Activated naive CD8-positive, alpha-beta T cell treated with anti-CD3 and anti-CD28 coated beads for 36 hours (primary cell): ENCODE measurements around the gene RNF4. TPM values are rescaled to one million over a fixed set of nuclear protein-coding genes. Genes with fewer than 3 reads are reported as not detected.
"Not testable (repeated sequence)": the region's sequence is repeated elsewhere in the genome, so short reads cannot be mapped to it uniquely, and the experiment has no call there.

ENCODE experiments used
- DNase-seq: peaks from one replicate; pipeline ENCODE4 v3.0.0; 2021
- H3K27ac Mint-ChIP-seq: one replicate; pipeline ENCODE4 v1.8.0; 2022; ENCODE audit warnings: mild to moderate bottlenecking, moderate library complexity, mixed read lengths
- H3K27me3 Mint-ChIP-seq: one replicate; pipeline ENCODE4 v1.8.0; 2022; ENCODE audit warnings: mild to moderate bottlenecking, mixed read lengths
- H3K36me3 Mint-ChIP-seq: one replicate; pipeline ENCODE4 v1.8.0; 2021; ENCODE audit warnings: mild to moderate bottlenecking, mixed read lengths
- H3K4me1 Mint-ChIP-seq: one replicate; pipeline ENCODE4 v1.8.0; 2021; ENCODE audit warnings: mixed read lengths
- H3K4me3 Mint-ChIP-seq: one replicate; pipeline ENCODE4 v1.8.0; 2022; ENCODE audit warnings: mild to moderate bottlenecking, moderate library complexity, mixed read lengths
- H3K9me3 Mint-ChIP-seq: one replicate; pipeline ENCODE4 v1.8.0; 2022; ENCODE audit warnings: mixed read lengths
- total RNA-seq, 2 experiments: library from RNA; stranded (reverse); gene quantifications; one replicate each; pipeline ENCODE4 v1.2.3, GENCODE V29; 2021

Gene RNF4
- total RNA-seq, 2 experiments from 2014 or later = 93.3 to 94.5 TPM

DNA sequence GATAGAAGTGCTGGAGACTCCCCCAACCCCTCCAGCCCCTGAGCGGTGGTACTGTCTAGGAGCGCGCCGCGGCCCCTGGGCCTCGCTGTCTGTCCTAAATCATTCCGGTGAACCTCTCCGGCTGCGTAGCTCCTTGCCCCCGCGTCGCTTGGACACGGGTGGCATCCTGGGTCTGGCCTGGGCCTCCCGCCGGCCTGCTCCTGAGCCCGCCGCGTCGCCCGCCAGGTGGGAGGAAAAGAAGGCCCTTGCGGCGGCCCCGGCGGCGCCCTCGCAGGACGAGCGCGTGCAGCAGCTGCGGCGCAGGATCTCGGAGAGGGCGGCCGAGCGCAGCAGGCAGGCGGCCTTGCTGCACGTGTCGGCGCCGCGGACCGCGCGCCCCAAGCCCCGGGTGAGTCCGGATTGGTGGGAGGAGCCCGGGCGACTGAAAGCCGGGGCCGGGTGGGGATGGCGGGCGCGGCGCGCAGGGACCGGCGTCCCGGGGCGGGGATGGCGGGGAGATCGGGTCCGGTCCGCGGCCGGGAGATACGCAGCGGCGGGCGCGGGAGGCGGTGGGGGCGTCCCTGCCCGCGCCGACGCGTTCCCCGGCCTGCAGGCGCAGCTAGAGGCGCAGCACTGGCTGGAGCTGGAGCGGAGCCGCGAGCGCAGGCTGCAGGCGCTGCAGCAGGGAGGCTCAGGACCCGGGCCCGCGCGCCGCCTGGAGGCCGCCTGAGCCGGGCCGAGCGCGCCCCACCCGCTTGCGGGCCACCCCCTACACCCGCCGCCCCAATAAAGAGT, 6.5 kb upstream of the RNF4 start:
- Mint-ChIP-seq H3K36me3 (peaks cover 3% of the 10 kb centered on the region), H3K4me1 (peaks cover 5% of the 10 kb centered on the region), H3K27me3 (peaks cover 8% of the 10 kb centered on the region), H3K9me3 (no peaks in the 10 kb centered on the region), H3K4me3 (peak overlapping the region; percentile 71), H3K27ac (peak overlapping the region; percentile 49)
- DNase-seq = peak; percentile 80

DNA sequence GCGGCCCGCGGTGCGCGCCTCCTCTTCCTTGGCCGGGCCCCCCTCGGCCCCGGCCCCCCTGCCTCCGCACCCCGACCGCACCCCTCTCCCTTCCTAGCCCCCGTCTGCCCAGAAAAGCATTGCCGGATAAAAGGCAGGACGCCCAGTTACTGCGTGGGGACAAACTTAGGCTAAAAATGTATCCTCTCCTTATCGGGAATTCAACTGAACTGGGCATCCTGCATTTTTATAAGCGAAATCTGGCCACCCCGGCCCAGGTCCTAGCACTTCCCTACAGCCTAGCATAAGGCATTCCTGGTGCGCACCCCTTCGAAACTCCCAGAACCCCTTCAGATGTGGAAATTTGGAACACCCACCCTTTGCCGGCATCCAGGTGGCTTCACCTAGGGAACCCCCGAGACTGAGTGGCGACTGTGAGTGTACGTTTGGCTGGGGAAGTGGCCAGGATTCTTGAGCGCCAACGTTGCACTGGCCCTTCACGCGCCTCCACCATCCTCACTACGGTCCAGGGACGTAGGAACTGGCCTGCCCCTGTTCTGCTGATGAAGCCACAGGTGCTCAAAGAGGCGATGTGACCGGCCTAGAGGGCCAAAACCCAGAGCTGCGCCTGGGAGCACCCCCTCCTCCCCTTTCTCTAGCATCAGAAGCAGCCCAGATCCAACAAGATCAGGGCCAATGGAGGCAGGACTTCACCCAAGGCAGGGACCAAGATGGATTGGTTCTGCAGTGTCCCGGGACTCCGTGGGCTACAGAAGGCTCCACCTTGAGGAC, 5.7 kb upstream of the RNF4 start:
- Mint-ChIP-seq H3K27me3 (peaks cover 8% of the 10 kb centered on the region), H3K4me1 (peaks cover 10% of the 10 kb centered on the region), H3K4me3 (peak overlapping the region; percentile 69), H3K36me3 (peaks cover 5% of the 10 kb centered on the region), H3K9me3 (no peaks in the 10 kb centered on the region), H3K27ac (no peak overlapping the region)
- no peak for DNase-seq

DNA sequence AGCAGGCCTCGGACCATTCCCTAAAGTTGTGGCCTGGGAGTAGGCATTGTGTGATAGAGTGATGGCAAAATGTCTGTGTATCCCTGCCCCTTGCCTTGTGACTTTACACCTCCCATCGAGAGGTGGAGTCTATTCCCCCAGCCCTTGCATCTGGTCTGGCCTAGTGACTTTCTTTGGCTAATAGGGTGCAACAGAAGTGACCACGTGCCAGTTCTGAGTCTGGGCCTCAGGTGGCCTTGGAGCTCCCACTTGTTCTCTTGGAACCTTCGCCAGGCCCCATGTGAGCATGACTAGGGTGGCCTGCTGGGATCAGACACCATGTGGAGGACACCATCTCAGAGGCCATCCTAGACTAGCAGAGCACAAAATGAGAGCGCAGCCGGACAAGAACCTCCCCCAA, 3.9 kb upstream of the RNF4 start:
- DNase-seq = no peak
- H3K27me3 Mint-ChIP-seq = peaks cover 10% of the 10 kb centered on the region
- H3K4me3 Mint-ChIP-seq = no peak overlapping the region
- peaks cover 13% of the 10 kb centered on the region for H3K4me1 Mint-ChIP-seq
- peaks cover 13% of the 10 kb centered on the region for H3K36me3 Mint-ChIP-seq
- no peak overlapping the region for H3K27ac Mint-ChIP-seq
- no peaks in the 10 kb centered on the region for H3K9me3 Mint-ChIP-seq

DNA sequence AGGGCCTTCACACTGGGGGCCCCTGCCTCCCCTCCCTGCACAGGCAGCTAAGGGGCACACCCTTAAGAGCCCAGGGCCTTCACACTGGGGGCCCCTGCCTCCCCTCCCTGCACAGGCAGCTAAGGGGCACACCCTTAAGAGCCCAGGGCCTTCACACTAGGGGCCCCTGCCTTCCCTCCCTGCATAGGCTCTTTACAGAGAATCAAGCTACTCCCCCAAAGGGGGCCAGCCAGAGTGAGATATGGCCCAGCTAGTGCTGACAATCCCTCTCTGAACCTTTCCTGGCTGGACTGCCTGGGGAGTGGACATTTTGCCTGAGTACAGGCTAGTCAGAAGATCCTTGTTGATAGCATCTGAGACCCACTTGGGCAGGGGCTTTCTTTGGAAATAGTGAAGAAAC, 3.4 kb upstream of the RNF4 start:
- not testable (repeated sequence) for H3K4me3 Mint-ChIP-seq

DNA sequence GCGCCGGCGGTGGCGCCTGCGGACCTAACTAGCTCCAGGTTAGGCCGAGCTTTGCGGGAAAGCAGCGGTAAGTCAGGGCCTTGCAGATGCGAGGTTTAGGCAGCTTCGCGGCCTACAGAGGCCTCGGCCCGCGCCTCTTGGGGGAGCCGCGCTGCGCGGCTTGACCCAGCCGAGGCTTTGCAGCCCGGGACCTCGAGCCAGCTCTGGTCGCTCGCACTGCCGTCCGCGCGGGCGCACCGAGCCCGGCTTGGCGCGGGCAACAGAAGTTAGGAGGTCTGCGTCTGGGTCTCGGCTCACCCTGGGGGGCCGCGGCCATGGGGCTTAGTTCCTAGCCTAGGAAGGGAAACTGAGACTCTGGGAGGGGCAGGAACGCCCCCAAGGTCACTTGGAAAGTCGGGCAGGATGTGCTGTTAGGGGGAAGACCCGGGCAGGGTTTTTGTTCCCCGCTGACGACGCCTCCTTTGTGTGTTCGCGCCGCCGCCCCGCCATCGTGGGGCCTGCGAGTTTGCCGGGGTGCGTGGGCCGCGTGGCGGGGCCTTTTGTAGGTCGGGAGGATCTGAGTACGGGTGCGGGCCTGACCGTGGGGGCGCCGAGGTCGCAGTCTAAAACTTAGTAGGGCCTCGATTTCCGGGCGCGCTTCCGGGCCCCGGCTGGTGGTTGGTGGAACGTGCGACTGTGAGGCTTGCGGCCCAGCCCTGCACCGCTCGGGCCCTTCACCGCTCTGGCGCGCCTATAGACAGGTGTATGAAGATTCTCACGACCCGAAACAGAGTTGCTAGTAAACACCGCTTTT, 482 bp downstream of the RNF4 start:
- H3K27ac Mint-ChIP-seq = peak overlapping the region; percentile 99
- H3K27me3 Mint-ChIP-seq = peaks cover 2% of the 10 kb centered on the region
- peak overlapping the region; percentile 98 for H3K4me3 Mint-ChIP-seq
- peak; percentile 83 for DNase-seq
- peaks cover 50% of the 10 kb centered on the region for H3K36me3 Mint-ChIP-seq
- peaks cover 37% of the 10 kb centered on the region for H3K4me1 Mint-ChIP-seq
- no peaks in the 10 kb centered on the region for H3K9me3 Mint-ChIP-seq

More for the DNA sequence above, 3.4 kb upstream of the RNF4 start:
- Mint-ChIP-seq H3K27me3 (peaks cover 10% of the 10 kb centered on the region), H3K4me1 (peaks cover 16% of the 10 kb centered on the region), H3K36me3 (peaks cover 18% of the 10 kb centered on the region)
- H3K9me3 Mint-ChIP-seq, H3K27ac Mint-ChIP-seq, DNase-seq: not testable (repeated sequence)

DNA sequence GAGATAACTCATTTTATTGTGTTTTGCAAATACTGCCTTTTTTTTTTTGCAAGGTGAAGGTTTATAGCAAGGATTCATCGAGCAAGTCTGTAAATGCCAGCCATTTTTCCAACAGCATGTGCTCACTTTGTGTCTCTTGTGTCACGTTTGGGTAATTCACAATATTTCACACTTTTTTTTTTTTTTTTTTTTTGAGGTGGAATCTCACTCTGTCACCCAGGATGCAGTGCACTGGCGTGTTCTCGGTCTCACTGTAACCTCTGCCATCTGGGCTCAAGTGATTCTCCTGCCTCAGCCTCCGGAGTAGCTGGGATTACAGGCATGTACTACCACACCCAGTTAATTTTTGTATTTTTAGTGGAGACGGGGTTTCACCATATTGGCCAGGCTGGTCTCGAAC, 1.9 kb downstream of the RNF4 start:
- Mint-ChIP-seq H3K4me3 (peak overlapping the region; percentile 98), H3K9me3 (no peaks in the 10 kb centered on the region), H3K27me3 (peaks cover 2% of the 10 kb centered on the region), H3K36me3 (peaks cover 58% of the 10 kb centered on the region), H3K27ac (peak overlapping the region; percentile 99), H3K4me1 (peaks cover 46% of the 10 kb centered on the region)
- no peak for DNase-seq

DNA sequence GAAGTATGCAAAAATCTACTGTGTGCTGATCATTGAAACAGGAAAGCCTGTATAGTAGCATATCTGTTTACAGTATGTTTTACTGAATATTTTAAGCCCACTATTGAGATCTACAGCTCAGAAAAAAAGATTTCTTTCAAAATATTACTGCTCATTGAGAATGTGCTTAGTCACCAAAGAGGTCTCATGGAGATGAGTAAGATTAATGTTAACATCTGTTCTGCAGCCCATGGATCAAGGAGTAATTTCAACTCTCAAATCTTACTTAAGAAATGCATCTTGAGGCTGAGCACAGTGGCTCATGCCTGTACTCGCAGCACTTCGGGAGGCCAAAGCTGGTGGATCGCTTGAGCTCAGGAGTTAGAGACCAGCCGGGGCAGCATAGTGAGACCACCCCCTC, 3.3 kb downstream of the RNF4 start:
- Mint-ChIP-seq H3K4me1 (peaks cover 54% of the 10 kb centered on the region), H3K27ac (peak overlapping the region; percentile 69), H3K36me3 (peaks cover 67% of the 10 kb centered on the region)

DNA sequence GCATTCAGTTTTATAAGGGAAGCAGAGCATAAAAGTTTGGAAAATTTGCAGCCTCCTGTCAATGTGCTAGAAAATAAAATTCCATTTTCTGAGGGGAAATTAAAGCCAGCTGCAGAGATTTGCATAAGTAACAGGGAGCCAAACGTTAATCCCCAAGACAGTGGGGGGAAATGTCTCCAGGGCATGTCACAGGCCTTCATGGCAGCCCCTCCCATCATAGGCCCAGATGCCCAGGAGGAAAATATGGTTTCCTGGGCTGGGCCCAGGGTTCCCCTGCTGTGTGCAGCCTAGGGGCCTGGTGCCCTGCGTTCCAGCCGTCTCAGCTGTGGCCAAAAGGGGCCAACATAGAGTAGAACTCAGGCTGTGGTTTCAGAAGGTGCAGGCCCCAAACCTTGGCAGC, 9.3 kb downstream of the RNF4 start:
- H3K9me3 Mint-ChIP-seq = no peaks in the 10 kb centered on the region
- H3K4me1 Mint-ChIP-seq = peaks cover 77% of the 10 kb centered on the region
- H3K4me3 Mint-ChIP-seq = no peak overlapping the region
- peaks cover 53% of the 10 kb centered on the region for H3K36me3 Mint-ChIP-seq
- no peaks in the 10 kb centered on the region for H3K27me3 Mint-ChIP-seq
- no peak overlapping the region for H3K27ac Mint-ChIP-seq
- DNase-seq = no peak

More for the DNA sequence above, 3.3 kb downstream of the RNF4 start:
- no peak overlapping the region for H3K4me3 Mint-ChIP-seq
- H3K9me3 Mint-ChIP-seq = no peaks in the 10 kb centered on the region
- H3K27me3 Mint-ChIP-seq = peaks cover 2% of the 10 kb centered on the region
- no peak for DNase-seq

DNA sequence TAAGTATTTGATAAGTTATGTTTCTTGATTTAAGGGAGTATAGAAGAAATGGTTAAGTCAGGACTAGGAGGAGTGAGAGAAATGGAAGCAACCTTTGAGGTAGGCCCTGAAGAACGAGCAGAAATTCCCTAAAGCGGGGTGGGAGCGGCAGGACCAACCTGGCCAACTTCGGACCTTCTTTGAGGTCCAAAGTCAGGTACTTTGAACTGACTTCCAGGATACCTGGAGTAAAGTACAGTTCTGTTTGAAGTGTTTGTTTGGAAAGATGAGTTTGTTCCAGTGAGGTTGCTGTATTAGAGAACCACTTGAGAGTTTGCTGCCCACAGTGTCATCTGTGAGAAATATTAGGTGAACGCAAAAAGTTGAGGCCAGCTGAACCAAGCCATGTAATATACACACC, 11.7 kb downstream of the RNF4 start:
- Mint-ChIP-seq H3K27ac (peak overlapping the region; percentile 1), H3K27me3 (no peaks in the 10 kb centered on the region), H3K9me3 (no peaks in the 10 kb centered on the region), H3K4me3 (no peak overlapping the region), H3K4me1 (peaks cover 84% of the 10 kb centered on the region), H3K36me3 (peaks cover 47% of the 10 kb centered on the region)
- no peak for DNase-seq

DNA sequence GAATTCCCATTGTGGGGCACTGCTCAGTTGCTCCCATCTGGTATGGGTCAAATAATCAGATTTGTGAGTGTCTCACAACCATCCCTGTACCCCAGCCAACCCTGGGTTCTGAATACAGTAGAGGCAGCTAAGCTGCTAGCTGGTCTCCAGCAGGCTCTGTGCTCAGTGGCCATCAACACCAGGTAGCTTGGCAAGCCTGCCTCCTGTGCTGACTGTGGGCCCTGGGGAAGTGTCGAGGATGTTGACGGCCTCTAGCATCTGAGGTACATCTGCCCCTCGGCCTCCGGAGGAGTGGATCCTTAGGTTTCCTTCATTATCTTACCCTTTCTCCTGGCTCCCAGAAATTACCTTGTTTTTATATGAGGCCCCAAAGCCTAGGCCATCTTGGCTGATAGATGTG, 13.3 kb downstream of the RNF4 start:
- Mint-ChIP-seq H3K4me1 (peaks cover 88% of the 10 kb centered on the region), H3K27me3 (no peaks in the 10 kb centered on the region), H3K27ac (peak overlapping the region; percentile 72), H3K9me3 (no peaks in the 10 kb centered on the region), H3K36me3 (peaks cover 37% of the 10 kb centered on the region), H3K4me3 (no peak overlapping the region)
- DNase-seq = no peak

DNA sequence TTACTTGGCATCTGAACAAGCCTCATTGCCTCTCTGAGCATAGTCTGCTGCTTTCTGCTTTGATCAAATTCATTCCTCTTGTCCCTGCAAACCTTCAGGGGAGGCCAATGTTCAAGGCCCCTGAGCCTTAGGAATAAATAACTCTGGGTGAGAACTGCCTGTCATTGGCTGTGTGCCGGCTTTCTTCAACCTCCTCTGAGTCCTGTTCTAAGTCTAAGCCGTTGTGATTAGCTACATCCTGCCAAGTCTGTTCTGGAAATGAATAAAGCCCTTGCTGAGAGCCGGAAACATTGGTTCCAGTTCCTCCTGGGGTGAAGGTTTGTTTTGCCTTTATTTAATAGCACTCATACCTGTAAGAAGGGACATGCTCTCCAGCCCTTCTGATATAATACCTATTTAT, 13.8 kb downstream of the RNF4 start:
- Mint-ChIP-seq H3K9me3 (no peaks in the 10 kb centered on the region), H3K4me1 (peaks cover 87% of the 10 kb centered on the region), H3K27ac (peak overlapping the region; percentile 72), H3K4me3 (no peak overlapping the region), H3K36me3 (peaks cover 35% of the 10 kb centered on the region), H3K27me3 (no peaks in the 10 kb centered on the region)
- no peak for DNase-seq

DNA sequence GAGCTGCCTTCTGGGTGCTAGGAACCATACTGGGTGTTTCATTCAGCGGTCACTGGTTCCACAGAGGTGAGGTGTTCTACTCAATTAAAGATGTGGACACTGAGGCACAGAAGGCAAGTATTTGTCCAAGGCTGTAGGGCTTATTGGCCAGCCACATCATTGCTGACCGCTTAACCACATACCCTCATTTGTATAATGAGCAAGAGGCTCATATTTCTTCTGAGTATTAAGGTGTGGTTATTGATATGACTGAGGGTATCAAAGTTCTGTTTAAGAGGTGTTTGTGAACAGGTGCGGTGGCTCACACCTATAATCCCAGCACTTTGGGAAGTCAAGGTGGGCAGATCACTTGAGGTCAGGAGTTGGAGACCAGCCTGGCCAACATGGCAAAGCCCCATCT, 14.3 kb downstream of the RNF4 start:
- H3K36me3 Mint-ChIP-seq = peaks cover 32% of the 10 kb centered on the region
- no peak overlapping the region for H3K4me3 Mint-ChIP-seq
- H3K27me3 Mint-ChIP-seq = no peaks in the 10 kb centered on the region

DNA sequence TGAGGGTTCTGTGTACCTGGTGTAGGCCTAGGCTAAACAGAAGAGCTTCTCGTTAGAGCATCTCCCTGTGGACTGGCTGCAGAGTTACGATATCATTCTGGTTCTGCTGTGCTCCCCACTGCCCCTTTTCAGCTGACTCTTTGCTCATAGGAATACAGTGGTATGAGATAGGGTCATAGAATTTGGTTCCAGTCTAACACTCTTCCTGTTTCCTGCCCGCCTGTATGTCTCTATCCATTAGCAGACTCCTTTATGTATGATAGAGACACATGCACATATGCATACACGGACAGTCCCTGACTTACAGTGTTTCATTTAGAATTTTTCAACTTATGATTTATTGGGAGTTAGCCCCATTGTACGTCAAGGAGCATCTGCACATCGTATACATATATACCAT, 15.3 kb downstream of the RNF4 start:
- Mint-ChIP-seq H3K27ac (peak overlapping the region; percentile 62), H3K4me3 (no peak overlapping the region), H3K36me3 (peaks cover 31% of the 10 kb centered on the region), H3K4me1 (peaks cover 81% of the 10 kb centered on the region), H3K9me3 (no peaks in the 10 kb centered on the region), H3K27me3 (no peaks in the 10 kb centered on the region)
- no peak for DNase-seq

More for the DNA sequence above, 14.3 kb downstream of the RNF4 start:
- no peak overlapping the region for H3K27ac Mint-ChIP-seq
- H3K4me1 Mint-ChIP-seq = peaks cover 88% of the 10 kb centered on the region
- DNase-seq = no peak
- H3K9me3 Mint-ChIP-seq = no peaks in the 10 kb centered on the region

DNA sequence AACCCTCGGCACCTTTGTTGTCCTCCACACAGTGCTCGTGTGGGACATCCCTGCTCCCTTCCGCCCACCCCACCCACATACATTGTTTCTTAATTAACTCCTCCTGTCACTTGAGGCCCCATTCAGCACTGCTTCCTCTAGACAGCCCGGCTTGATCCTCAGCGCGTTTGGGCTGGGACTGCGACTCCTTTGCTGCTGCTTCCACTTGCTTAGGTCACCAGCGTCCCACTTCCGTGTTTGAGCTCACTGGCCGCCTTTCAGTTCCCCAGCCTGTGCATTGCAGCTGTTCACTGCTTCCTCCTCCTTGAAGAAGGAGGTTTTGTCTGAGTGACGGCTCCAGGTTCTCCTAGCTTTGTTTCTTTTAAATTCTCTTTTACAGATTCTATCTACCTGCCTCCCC, 16.1 kb downstream of the RNF4 start:
- Mint-ChIP-seq H3K9me3 (no peaks in the 10 kb centered on the region), H3K27me3 (no peaks in the 10 kb centered on the region), H3K27ac (peak overlapping the region; percentile 76), H3K36me3 (peaks cover 28% of the 10 kb centered on the region), H3K4me1 (peaks cover 77% of the 10 kb centered on the region), H3K4me3 (peak overlapping the region; percentile 68)
- DNase-seq = peak; percentile 64

DNA sequence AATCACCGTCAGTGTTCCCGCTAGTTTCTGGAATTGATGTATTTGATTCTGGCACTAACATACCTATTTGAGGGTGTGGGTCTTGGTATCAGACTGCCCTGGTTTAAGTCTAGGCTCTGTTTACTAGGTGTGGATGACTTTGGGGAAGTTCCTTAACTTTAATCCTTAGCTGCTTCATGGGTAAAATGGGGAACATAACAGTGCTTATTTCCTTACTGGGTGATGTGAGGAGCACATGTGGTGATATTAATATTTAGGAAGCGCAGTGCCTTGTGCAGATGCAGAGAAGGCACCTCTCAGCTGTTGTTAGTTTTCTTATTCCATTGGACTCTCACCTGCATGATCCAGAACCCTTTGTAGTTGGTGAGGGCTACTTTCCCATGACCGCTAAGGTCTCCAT, 17.1 kb downstream of the RNF4 start:
- Mint-ChIP-seq H3K27ac (peak overlapping the region; percentile 76), H3K36me3 (peaks cover 35% of the 10 kb centered on the region), H3K4me1 (peaks cover 75% of the 10 kb centered on the region), H3K9me3 (no peaks in the 10 kb centered on the region), H3K27me3 (no peaks in the 10 kb centered on the region), H3K4me3 (peak overlapping the region; percentile 68)
- no peak for DNase-seq
